GM21528 (cell line): Measurements from ENCODE around the gene ERLIN1.
A peak's percentile ranks its signal among the peaks of the same experiment; 100 is the strongest.

Experiments
- ATAC-seq: cut with Tn5 transposase; IDR thresholded peaks from one replicate; pipeline ENCODE4 v1.9.1; 2021; ENCODE audit warnings: mild to moderate bottlenecking, moderate library complexity; ENCODE audit not compliant: unreplicated experiment, low FRiP score

The ERLIN1 gene

DNA sequence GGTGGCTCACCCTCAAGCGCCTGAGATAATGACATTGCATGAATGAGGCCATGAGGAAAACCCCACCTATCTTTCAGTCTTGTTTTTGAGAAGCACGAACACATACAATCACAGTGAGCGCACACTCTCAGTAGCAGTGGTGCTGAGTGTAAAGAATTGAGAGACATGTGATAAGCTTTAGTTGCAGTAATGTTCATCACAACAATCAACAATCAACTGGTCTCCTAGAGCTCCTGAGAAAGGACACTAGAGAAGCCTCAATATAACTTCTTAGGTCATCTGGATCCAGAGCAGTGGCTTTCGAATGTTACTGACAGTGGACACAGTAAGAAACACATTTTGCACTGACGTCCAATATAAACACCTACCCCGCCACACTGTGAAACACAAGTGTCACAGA, 12.8 kb downstream of the ERLIN1 start:
- ATAC-seq = no peak

DNA sequence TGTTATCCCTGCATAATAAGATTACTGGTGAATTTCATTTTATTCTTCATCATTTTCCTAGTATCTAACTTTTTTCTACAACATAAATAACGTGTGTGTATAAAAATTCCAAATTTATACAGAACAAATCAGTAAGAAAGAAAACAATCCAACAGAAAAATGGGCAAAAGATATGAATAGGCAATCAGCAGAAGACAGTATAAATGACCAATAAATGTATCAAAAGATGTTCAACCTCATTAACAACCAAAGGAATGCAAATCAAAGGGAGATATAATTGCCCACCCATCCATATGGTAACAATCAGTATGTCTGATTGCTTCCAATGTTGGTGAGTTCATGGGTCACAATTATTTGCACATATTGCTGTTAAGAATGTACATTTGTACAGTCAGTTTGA, 13.5 kb downstream of the ERLIN1 start:
- no peak for ATAC-seq

DNA sequence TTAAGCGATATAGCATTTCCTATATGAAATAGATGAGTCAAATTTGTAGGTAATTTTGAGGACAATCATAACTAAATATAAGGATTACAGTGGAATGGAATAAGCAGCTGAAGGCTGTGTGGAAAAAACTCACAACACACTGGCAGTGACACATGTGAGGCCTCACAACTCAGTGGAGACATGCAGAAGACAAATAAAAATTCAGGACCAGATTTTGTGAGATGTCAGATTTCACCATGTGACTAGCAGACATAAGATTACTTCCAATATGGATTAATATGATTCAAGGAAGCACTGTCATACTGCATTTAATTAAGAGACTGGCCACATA, 17.6 kb downstream of the ERLIN1 start:
- no peak for ATAC-seq

DNA sequence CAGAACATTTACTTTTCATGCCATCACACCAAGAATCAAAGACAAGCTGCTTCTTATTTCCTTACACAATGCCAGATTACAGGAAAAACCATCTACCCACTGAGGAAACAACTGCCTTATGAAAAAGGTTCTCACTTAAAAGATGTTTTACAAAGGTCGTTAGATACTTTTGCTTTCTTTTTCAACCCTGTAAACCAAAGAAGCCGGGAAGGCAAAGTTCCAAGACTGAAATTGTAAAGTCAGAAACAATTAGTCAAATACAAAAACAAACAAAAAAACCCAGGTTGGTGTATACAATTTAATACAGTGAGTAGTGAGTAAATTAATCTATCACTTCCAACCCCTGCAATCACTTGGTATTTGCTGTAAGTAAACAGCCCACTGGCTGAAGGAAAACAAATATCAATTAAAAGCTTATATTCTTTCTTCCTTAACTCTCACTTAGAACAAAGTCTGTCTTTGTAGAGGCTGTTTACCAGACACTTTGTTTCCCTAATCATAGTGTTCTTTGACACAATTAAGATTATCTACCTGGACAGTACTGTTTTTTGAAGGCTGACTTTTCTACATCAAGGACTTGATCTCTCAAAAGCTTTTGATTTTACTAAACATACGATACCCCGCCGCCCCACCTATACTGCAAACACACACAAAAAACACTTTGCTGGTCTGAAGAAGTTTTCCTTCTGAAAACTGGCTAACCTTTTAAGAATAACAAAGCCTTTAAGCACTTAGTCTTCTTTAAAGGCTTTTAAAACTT, 18.1 kb downstream of the ERLIN1 start:
- ATAC-seq = no peak

DNA sequence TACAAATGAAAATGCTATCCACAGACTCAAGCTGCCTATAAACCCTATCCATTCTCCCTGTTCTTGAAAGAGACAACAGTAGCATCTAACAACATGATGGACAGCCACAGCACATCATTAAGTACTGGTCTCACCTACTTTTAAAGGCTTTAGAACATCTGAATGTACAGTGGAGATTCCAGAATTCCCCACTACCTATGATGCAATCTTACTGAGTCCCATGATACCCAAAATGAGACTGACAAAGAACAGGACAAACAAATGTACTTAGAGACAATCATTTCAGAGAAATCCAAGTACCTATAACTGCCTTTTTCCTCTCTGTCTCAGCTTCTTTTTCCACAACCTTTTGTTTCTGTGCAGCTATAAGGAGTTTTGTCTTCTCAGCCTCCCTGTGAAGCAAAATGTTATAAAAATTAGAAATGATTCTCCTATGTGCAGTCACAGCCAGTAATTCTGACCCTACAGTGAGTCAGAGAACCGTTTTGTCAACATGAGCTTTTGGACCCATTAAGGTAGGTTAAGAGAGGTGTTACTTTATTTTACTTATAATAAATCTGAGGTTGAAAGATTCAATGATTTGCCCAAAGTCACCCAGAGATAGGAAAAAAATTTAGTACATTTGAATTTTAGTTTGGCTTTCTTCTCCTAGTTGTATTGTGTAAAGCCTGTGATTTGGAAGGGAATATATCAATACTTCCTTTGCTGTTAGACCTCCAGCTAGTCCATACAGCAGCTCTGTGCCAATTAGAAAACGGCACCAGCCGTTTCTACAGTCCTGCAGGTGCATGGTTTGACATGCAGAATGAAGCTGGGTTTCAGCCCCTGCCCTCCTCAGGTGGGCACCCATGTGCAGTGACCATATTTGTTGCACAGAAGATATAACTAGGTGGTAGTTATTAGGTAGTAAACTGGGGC, 21.9 kb downstream of the ERLIN1 start:
- ATAC-seq = no peak

DNA sequence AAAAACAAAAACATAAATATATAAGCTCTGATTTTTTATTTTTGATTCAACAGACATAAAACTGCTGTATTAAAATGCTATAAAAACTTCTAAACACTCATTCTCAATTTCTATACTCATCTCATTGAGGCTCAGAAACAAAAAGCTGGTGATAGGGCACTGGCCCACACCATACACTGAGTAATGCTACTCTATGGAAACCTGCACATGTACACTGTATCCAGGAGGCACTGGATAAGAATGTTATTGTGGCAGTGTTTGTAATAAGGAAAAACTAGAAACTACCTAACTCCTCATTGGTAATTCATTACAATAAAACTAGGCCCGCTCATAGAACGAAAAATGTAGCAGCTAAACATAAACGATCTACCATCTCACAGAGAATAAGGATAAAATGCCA, 23.1 kb downstream of the ERLIN1 start:
- ATAC-seq = no peak

DNA sequence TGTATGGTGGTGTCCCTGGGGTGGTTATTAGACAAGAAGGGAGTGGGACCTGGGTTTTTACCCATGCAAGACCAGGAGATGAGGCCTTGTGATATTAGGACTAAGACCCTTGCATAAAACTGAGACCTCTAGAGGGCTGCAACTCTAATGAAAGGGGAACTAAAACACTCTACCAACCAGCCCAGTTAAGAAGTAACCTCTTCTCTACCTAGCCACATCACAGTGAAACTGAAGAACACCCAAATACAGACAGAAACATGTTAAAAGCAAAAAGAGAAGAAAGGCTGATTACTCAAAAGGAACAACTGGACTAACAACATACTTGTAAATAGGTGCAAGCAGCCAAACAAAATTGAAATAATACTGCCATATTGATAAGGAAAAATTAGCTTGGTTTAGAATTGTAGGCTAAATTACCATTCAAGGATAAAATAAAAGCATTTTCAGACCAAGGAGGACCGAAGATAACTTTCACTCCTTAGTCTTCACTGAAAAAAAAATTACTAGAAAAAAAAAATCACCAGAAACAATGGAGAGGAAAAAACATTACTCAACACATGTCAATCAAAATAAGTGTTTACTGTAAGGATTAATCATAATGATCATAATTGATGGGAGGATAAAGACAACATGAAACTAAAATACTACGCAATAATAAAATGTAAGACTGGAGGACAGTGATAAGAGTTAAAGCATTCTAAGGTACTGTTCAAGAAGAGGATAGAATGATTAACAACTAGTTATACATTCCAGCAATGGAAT, 27.6 kb downstream of the ERLIN1 start:
- ATAC-seq = peak; percentile 84

DNA sequence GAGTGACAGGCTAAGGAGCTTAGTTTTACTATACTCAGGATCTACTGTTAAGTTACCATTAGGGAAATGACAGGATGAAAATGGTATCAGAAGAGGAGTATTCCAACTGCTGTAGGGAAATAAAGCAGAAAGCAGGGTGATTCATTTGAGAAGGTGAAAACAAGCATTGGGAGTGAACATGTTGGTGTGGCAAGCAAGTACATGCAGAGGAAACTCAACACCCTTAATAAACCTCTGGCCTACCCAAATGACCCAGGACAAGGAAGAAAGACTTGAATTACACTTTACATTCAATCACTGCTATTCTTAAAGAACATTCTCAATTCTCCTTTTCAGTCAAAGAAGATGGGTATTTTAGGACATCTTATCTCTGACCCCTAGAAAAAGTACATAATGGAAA, 28.7 kb downstream of the ERLIN1 start:
- no peak for ATAC-seq

DNA sequence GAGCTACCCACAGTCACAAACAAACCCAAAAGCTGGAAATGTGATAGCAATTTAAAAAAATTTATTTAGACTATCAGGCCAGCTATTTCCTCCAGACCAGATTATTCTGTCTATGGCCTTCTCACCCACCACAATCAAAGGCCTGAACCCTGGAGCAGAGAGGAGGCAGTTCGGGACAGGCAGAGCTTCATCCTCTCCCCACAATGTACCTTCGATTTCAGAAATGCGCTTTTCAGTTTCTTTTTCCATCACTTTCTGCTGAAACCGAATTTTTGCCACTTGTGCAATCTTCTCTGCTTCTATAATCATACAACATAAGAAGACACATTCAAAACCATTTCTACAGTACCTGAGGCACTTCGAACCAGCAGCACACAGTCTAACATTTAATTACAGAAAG, 29.9 kb downstream of the ERLIN1 start:
- ATAC-seq = no peak

DNA sequence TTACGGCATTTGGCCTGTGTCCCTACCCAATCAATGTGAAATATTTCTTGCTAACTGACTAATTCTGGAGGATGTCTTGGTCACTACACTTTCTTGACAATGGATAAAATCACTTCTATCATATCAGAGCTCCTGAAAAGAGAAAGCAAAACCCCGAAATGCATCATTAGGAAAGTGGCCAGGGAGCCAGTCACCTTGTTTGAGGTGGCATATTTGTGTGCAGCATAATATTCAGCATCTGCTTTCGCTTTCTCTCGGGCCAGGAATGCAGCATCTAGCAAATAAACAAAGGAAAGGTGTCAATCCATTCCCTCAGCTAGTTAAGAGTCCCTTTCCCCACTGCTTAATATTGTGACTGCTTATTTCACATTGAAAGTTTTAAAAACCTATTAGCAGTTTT, 31.2 kb downstream of the ERLIN1 start:
- no peak for ATAC-seq

DNA sequence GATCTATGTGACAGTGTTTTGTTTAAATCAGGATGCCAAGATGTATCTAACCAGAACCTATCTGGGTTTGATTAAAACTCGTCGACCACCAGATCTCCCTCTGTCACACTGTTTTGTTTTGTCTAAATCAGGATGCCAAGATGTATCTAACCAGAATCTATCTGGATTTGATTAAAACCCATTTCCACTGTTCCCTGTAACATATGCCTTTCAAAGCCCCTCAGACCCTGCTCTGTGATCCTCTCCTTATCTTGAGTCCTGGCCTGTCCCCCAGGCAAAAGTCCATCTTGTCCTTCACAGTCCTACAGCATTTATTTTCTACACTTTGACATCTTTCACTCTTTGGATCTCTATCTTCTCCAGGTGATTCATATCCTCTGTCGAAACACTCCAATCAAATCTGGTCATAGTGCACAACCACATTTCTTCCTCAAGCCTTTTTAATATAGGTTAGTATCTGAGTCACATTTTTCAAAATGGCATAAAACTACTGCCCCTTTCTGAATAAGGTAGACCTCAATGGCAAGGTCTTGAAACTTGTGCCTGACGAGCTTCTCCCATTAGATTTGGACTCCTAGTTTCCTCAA, 32.5 kb downstream of the ERLIN1 start:
- ATAC-seq = no peak

DNA sequence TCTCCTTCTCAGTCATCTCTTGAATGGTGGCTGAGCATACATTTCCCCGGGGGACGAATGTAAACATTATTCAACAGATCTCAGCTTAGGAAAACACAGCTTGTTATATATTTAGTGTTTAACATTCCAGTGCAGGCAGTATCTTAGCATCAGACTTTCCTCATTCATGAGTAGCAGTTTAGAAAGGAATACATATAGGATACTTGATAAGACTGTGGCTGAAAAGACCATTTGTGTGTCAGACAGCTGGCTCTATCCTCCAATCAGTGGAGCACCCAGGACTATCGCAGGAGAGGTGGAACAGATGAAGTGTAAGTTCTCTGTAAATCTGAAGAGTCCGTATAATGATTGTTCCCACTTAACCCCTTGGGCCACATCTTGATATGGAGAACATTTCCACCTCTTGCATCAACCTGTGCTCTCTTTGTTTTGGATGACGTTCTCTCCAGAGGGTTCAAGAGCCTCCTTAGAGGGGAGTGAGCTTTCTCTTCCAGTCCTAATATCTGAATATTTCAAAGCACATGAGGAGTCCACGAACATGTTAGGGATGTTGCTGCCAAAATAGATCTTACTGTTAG, 34.0 kb downstream of the ERLIN1 start:
- no peak for ATAC-seq

DNA sequence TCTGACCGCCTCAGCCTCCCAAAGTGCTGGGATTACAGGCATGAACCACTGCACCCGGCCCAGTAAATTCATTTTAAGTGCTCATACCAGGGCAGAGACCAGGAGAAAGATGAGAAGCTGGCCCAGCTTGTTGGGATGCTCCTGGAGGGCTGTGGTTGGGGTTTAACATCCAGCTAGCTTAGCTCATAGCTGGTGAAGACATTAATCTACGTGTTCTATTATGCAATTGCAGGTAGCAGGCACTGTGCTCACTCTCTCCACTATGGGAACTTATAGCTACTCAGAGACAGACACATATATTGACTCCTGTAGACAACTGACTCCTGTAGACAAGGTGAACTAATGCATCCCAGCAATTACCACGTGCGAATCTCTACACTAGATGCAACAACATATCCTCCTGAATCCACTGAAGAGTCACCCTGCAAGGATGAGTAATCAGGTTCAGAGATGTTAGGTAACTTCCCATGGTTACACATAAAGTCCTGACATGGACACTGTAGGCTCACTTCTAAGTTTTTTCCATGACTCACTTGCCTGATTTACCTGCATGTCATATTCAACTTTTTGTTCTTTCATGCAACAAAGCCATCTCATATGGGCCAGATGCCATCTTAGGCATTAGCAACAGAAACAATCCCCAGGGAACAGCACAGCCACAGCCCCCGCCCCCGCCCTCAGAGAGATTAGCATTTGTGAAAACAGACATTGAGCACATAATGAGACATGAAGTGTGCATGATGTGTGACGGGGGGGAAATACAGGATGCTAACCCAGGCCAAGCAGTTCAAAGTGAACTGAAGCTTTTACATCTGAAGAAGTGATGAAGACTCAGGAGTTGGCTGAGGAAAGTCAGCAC, 37.2 kb downstream of the ERLIN1 start:
- peak; percentile 47 for ATAC-seq

DNA sequence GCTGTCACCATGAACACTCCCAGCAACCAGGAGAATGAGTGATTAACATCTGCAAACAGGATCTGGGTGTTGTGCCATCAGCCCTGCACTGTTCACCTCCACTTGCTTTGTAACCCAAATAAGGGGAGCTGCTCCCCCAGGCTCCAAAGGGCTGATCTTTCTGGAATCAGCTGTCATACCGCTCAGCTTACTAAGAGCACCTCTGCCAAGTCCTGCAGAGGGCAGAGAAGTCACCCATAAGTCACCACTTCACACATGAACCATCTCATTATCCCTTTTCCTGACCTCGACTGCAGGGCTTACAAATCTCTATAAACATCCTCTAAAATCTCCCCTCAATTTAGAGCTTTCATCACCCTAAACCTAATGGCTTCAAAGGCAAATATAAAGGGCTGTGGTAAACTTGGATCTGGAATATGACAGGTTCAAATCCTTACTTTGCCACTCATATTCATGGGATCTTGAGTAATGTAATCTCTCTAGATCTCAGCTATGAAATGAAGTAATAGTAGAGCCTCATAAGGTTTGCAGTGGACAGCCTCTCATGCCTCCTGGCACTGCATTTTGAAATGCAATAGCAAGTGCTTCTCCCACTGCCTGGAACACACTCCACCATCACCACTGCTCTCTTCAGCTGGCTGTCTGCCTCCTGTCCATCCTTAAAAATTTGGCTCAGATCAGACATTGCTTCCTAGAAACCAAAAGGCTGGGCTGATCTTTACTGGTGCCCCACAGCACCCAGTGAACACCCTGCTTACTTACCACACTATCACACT, 38.8 kb downstream of the ERLIN1 start:
- ATAC-seq = no peak

DNA sequence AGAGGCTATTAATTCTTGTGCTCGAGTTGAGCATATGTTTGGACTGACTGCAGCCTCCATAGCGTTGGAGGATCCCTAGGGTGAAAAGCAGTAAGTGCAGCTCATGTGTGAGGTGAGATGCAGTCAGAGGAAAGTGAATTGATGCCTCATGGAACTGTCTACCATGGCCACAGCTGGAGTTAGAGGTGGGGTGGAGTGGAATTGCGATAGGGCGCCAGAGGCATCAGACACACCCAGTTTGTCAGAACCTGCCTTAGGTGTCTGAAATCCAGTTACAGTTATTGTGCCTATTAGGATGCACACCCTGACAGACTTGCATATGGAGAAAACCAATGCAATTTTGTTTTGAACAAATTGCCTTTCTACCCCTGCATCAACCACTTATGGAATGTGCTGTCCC, 39.4 kb downstream of the ERLIN1 start:
- ATAC-seq = no peak

DNA sequence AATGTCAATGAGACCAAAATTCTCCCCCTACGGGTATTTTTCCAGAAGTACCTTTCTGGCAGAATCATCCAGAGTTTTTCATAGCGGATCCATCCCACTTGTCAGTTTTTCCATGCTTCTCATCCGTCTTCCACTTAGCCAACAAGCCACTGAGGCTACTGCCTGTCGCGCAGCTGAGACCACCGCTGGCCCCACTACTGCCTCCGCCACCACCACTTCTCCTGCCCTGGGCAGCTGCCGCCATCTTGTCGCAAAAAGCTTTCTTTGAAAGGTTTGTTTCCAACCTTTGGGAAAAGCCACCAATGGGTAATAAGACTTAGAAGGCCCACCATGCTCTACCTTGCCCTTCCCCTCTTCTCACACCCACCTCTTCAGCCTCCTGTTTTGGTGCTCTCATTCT, 42.1 kb downstream of the ERLIN1 start:
- no peak for ATAC-seq

DNA sequence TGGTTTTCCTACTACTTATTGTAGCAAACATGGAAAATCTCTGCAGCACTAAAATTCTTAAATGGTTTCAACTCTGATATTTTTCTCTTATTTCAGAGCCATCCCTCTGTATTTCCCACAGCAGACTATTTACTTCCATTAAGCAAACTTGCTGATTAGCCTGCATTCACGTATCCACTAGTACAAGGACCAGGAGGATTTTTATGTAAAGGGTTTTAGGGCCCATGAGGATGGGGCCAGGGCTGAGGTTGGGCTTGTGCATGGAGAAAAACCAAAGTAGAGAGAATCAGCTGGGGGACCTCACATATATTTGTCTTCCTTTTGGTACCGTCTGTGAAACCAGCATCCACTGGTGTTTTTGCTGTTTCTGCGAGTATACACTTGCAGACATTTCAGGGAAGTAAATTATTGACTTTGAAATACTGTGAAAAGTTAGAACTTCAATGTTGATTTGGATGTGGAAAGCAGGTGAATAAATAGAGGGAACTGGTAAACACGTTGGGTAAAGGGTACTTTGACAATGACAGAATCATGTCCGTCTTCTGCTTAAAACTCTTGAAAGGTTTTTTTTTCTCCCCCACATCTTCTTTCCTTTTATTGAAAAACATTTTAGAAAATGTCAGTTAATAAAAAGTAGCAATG, 44.3 kb downstream of the ERLIN1 start:
- ATAC-seq = no peak

DNA sequence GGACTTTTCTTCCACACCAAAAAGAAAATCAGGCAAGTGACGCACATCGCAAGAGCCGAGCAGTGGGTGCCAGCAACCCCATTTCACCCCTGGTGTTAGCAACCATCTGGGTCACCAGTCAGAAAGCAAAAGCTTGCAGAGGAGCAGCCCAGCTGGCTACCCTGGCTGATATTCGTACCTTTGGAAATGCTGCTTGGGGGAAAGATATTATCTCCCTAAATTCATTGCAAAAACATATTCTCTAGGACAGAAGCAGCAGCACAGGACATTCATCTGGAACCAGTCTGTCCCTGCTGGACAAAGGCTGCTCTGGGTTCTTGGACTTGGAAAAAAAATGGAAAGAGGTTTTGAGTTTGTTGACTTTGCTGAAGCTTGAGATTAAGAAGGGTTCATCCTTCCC, 45.8 kb downstream of the ERLIN1 start:
- ATAC-seq = no peak
